PFSK-1 (cell line): ENCODE results near the gene SLC39A8.

Experiments used
- FOXP2 ChIP-seq: optimal IDR thresholded peaks from 2 replicates; pipeline ENCODE3; 2011; ENCODE audit warnings: borderline replicate concordance, control low read depth, inconsistent platforms; ENCODE audit not compliant: insufficient read depth; ENCODE audit errors: extremely low read length, extremely low read depth
- POLR2AphosphoS5 ChIP-seq: IDR thresholded peaks from 2 replicates; pipeline ENCODE4 v1.6.1; 2012; ENCODE audit warnings: low read depth, mild to moderate bottlenecking, control low read depth, low read length, moderate library complexity
- TAF1 ChIP-seq: IDR thresholded peaks from 2 replicates; pipeline ENCODE4 v1.6.1; 2012; ENCODE audit warnings: low read length, control low read depth, borderline replicate concordance; ENCODE audit not compliant: insufficient read depth

DNA sequence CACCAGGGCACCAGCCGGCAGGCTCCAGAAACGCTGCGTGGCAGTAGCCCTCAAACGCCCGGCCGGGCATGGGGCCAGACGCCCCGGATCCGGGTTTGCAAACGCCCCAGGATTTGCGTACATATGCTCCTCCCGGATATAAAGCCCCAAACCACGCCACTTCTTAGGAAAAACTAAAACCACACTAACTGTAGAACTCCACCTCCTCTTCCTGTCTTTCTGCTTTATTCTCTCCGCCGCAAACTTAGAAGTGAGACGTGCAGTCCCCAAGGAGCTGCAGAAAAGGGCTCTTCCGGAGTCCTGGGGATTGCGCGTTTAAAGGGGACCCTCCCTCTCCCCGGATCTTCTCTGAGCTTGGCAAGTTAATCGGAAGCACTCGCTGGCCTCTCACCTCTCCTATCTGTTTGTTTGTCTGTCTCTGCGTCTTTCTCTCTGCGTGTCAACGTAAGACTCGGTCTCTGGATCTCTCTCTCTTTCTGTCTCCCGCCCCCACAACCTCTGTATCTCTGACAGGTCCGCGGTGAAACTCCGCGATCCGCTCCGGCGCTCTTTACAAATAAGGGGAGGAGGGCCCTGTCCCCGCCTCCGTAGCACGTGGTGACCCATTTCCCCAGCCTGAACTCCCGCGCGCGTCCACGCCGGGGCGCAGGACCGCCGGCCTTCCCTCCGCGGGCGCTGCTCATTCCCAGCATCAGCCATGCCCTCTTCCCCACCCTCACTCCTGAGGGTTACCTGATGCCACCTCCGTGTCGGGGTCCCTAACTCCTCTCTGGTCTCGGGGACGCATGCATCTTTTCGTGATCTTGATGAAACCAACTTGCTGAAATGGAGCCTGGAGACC is at the start of gene SLC39A8:
- TF ChIP-seq POLR2AphosphoS5 (no peak), FOXP2 (no peak), TAF1 (no peak)
